HCT116 (cell line): ENCODE results near the gene EMX1. TPM values are rescaled to one million over a fixed set of nuclear protein-coding genes. Genes with fewer than 3 reads are reported as not detected.

Experiments
- ATAC-seq: fragments of 200-7000 bp; cut with Tn5 transposase; 2 replicates; pipeline ENCODE4 v1.9.1; 2020; ENCODE audit warnings: mild to moderate bottlenecking, moderate library complexity
- BruUV-seq: library from RNA; stranded (reverse); fragments of 400-500 nt; replicated peaks from 2 replicates; lab custom pipeline; 2021; lab: Mats Ljungman, UMichigan
- CTCF ChIA-PET: fragments of 300-600 bp; sonication (Branson Sonifier 250); formaldehyde crosslinking; loops from one replicate; lab custom pipeline; 2021; ENCODE audit warnings: antibody characterized with exemption; lab: Charles Lee
- POLR2A ChIA-PET: fragments of 300-600, 350-600 bp; sonication (Branson Sonifier 250); formaldehyde crosslinking; loops from one replicate; lab custom pipeline; 2021; ENCODE audit warnings: antibody characterized with exemption; lab: Charles Lee
- RAD21 ChIA-PET, 2 experiments: fragments of 300-600 bp; sonication (Branson Sonifier 250); formaldehyde crosslinking; loops; one replicate each; lab custom pipeline; 2023; ENCODE audit warnings: low total read pairs in 2 of 2; ENCODE audit not compliant: uncharacterized antibody in 2 of 2, unreplicated experiment in 2 of 2, low non-redundant PET in 1 of 2; lab: Charles Lee
- DNase-seq: peaks from one replicate; pipeline ENCODE4 v3.0.0-alpha.2; 2010; ENCODE audit warnings: low read depth, low spot score
- H2AFZ ChIP-seq: fragments of 200-600 bp; shearing (Covaris generic), sonication (generic); 2 replicates; pipeline ENCODE4 v1.6.1; 2017; ENCODE audit warnings: low read depth, mixed run types, mixed read lengths, antibody characterized with exemption, low read length; ENCODE audit not compliant: poor library complexity, severe bottlenecking
- H3K27ac ChIP-seq: 2 replicates; pipeline ENCODE4 v1.5.1; 2012; ENCODE audit warnings: low read depth, low read length
- H3K27me3 ChIP-seq: fragments of 200-600 bp; sonication (generic); 2 replicates; pipeline ENCODE4 v1.6.1; 2016; ENCODE audit warnings: mixed run types, low read length, mixed read lengths; ENCODE audit not compliant: insufficient read depth
- H3K36me3 ChIP-seq, 2 experiments: fragments of 200-500 bp in 1 of 2; fragments of 200-600 bp in 1 of 2; sonication (Bioruptor generic) in 1 of 2; sonication (generic) in 1 of 2; 2 replicates each; pipeline versions ENCODE4 v1.5.1 to v1.6.1; 2014 to 2016; ENCODE audit warnings: low read length in 2 of 2, inconsistent platforms in 1 of 2, mixed read lengths in 1 of 2, mixed run types in 1 of 2; ENCODE audit not compliant: insufficient read depth in 2 of 2, control insufficient read depth in 1 of 2
- H3K4me1 ChIP-seq, 2 experiments: fragments of 200-600 bp in 1 of 2; sonication (generic) in 1 of 2; 2 replicates each; pipeline versions ENCODE4 v1.5.1 to v1.6.1; 2012 to 2017; ENCODE audit warnings: low read length in 2 of 2, inconsistent platforms in 1 of 2, mild to moderate bottlenecking in 1 of 2, mixed read lengths in 1 of 2, mixed run types in 1 of 2, moderate library complexity in 1 of 2; ENCODE audit not compliant: insufficient read depth in 2 of 2, control insufficient read depth in 1 of 2
- H3K4me2 ChIP-seq: fragments of 200-600 bp; sonication (generic); 2 replicates; pipeline ENCODE4 v1.6.1; 2017; ENCODE audit warnings: mixed run types, low read length, mixed read lengths
- H3K4me3 ChIP-seq, 2 experiments: fragments of 200-600 bp in 1 of 2; sonication (generic) in 1 of 2; replicated peaks in 1 of 2; 2 replicates each; pipeline ENCODE4 v1.5.1; 2011 to 2016; ENCODE audit warnings: low read length in 2 of 2, control low read depth in 1 of 2, low read depth in 1 of 2, mild to moderate bottlenecking in 1 of 2, mixed read lengths in 1 of 2, mixed run types in 1 of 2
- H3K79me2 ChIP-seq: fragments of 200-600 bp; sonication (generic); 2 replicates; pipeline ENCODE4 v1.6.1; 2017; ENCODE audit warnings: mild to moderate bottlenecking, mixed run types, low read length, moderate library complexity, mixed read lengths; ENCODE audit not compliant: insufficient read depth
- H3K9ac ChIP-seq: fragments of 200-600 bp; sonication (generic); 2 replicates; pipeline ENCODE4 v1.6.1; 2016; ENCODE audit warnings: low read length, mixed read lengths
- H3K9me2 ChIP-seq: fragments of 200-600 bp; sonication (generic), shearing (Covaris generic); 2 replicates; pipeline ENCODE4 v1.6.1; 2017; ENCODE audit warnings: mixed run types, mild to moderate bottlenecking, moderate library complexity; ENCODE audit not compliant: insufficient read depth
- H3K9me3 ChIP-seq, 2 experiments: fragments of 200-500 bp in 1 of 2; fragments of 200-600 bp in 1 of 2; sonication (Bioruptor generic) in 1 of 2; sonication (generic) in 1 of 2; 2 replicates each; pipeline ENCODE4 v1.6.1; 2014 to 2017; ENCODE audit warnings: low read length in 2 of 2, mixed read lengths in 2 of 2, inconsistent platforms in 1 of 2, low read depth in 1 of 2, mild to moderate bottlenecking in 1 of 2, mixed run types in 1 of 2, moderate library complexity in 1 of 2; ENCODE audit not compliant: control insufficient read depth in 1 of 2, insufficient read depth in 1 of 2
- H4K20me1 ChIP-seq: fragments of 200-600 bp; sonication (generic), shearing (Covaris generic); 2 replicates; pipeline ENCODE4 v1.6.1; 2017; ENCODE audit warnings: mixed run types, mild to moderate bottlenecking, moderate library complexity; ENCODE audit not compliant: insufficient read depth
- CBX3 ChIP-seq: IDR thresholded peaks from 2 replicates; pipeline ENCODE4 v1.6.1; 2012; ENCODE audit warnings: low read depth
- CEBPB ChIP-seq: IDR thresholded peaks from 2 replicates; pipeline ENCODE4 v1.6.1; 2012; ENCODE audit warnings: low read depth
- ELF1 ChIP-seq: IDR thresholded peaks from 2 replicates; pipeline ENCODE4 v1.6.1; 2012; ENCODE audit warnings: low read depth, borderline replicate concordance
- EZH2 ChIP-seq: fragments of 200-600 bp; sonication (generic); IDR thresholded peaks from 2 replicates; pipeline ENCODE4 v1.6.1; 2017; ENCODE audit warnings: antibody characterized with exemption, mixed run types
- EZH2phosphoT487 ChIP-seq: fragments of 200-600 bp; IDR thresholded peaks from 2 replicates; pipeline ENCODE4 v1.6.1; 2018; ENCODE audit warnings: antibody characterized with exemption, borderline replicate concordance
- FOSL1 ChIP-seq: IDR thresholded peaks from 2 replicates; pipeline ENCODE4 v1.6.1; 2012; ENCODE audit warnings: low read depth
- JUND ChIP-seq: IDR thresholded peaks from 2 replicates; pipeline ENCODE4 v1.6.1; 2012
- POLR2A ChIP-seq: IDR thresholded peaks from 2 replicates; pipeline ENCODE4 v1.7.0; 2011; ENCODE audit warnings: borderline replicate concordance; ENCODE audit not compliant: insufficient read depth, insufficient read length; ENCODE audit errors: extremely low read depth
- POLR2AphosphoS5 ChIP-seq: IDR thresholded peaks from 2 replicates; pipeline ENCODE4 v1.6.1; 2011; ENCODE audit warnings: mild to moderate bottlenecking, low read depth, low read length, moderate library complexity
- REST ChIP-seq: IDR thresholded peaks from 2 replicates; pipeline ENCODE4 v1.6.1; 2012; ENCODE audit warnings: low read depth
- SIN3A ChIP-seq: IDR thresholded peaks from 2 replicates; pipeline ENCODE4 v1.6.1; 2012; ENCODE audit warnings: low read depth
- SP1 ChIP-seq: IDR thresholded peaks from 2 replicates; pipeline ENCODE4 v1.6.1; 2012; ENCODE audit warnings: low read depth
- SRF ChIP-seq: IDR thresholded peaks from 2 replicates; pipeline ENCODE4 v1.6.1; 2012; ENCODE audit warnings: low read depth
- TCF7L2 ChIP-seq: IDR thresholded peaks from 2 replicates; pipeline ENCODE4 v1.7.0; 2011; ENCODE audit warnings: borderline replicate concordance, inconsistent platforms; ENCODE audit not compliant: insufficient read depth, insufficient read length; ENCODE audit errors: extremely low read depth
- YY1 ChIP-seq: IDR thresholded peaks from 2 replicates; pipeline ENCODE4 v1.6.1; 2011; ENCODE audit warnings: low read length, low read depth, moderate library complexity, mild to moderate bottlenecking; ENCODE audit not compliant: insufficient replicate concordance; ENCODE audit errors: extremely low read depth
- intact Hi-C: fragments of 100-400 bp; cut with micrococcal nuclease; formaldehyde crosslinking; loops from 2 replicates; pipeline ENCODE4 v1.10.0; 2022
- total RNA-seq: library from RNA; stranded (reverse); gene quantifications from one replicate; pipeline ENCODE4 v1.2.1, GENCODE V29; 2021; ENCODE audit not compliant: unreplicated experiment
- TF ChIP-seq, protein P1 (sequence below): IDR thresholded peaks from 2 replicates; pipeline ENCODE4 v1.6.1; 2011; ENCODE audit warnings: mild to moderate bottlenecking, low read length, moderate library complexity; ENCODE audit not compliant: insufficient replicate concordance; ENCODE audit errors: extremely low read depth
- TF ChIP-seq, protein P2 (sequence below): IDR thresholded peaks from 2 replicates; pipeline ENCODE4 v1.6.1; 2012

Gene EMX1
- total RNA-seq, 1 experiment from 2014 or later, result 3.1 TPM

GRCh38 chr2:72956936-72957335, 39.6 kb downstream of the EMX1 start:
- CTCF ChIA-PET, result no interaction called here
- no peak for ATAC-seq

More at GRCh38 chr2:72956936-72957335, 39.6 kb downstream of the EMX1 start:
- Histone ChIP-seq H2AFZ (no peak overlapping the region), H3K27me3 (no peaks in the 10 kb centered on the region), H3K9me2 (no peaks in the 10 kb centered on the region), H3K9me3 (no peaks in the 10 kb centered on the region), H3K4me3 (no peak overlapping the region), H3K4me2 (no peak overlapping the region), H3K79me2 (no peaks in the 10 kb centered on the region), H3K4me1 (no peaks in the 10 kb centered on the region), H3K36me3 (no peaks in the 10 kb centered on the region), H4K20me1 (no peaks in the 10 kb centered on the region), H3K9ac (no peak overlapping the region), H3K27ac (no peak overlapping the region)
- RAD21 ChIA-PET, result no interaction called here
- DNase-seq, result no peak
- TF ChIP-seq FOSL1, result no peak
- no peak for TF ChIP-seq REST
- TF ChIP-seq, protein P1, sequence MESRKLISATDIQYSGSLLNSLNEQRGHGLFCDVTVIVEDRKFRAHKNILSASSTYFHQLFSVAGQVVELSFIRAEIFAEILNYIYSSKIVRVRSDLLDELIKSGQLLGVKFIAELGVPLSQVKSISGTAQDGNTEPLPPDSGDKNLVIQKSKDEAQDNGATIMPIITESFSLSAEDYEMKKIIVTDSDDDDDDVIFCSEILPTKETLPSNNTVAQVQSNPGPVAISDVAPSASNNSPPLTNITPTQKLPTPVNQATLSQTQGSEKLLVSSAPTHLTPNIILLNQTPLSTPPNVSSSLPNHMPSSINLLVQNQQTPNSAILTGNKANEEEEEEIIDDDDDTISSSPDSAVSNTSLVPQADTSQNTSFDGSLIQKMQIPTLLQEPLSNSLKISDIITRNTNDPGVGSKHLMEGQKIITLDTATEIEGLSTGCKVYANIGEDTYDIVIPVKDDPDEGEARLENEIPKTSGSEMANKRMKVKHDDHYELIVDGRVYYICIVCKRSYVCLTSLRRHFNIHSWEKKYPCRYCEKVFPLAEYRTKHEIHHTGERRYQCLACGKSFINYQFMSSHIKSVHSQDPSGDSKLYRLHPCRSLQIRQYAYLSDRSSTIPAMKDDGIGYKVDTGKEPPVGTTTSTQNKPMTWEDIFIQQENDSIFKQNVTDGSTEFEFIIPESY, result no peak
- TF ChIP-seq SIN3A, result no peak
- no peak for TF ChIP-seq EZH2phosphoT487
- TF ChIP-seq YY1, result no peak
- TF ChIP-seq CBX3, result no peak
- no peak for TF ChIP-seq POLR2AphosphoS5
- no peak for TF ChIP-seq TCF7L2
- no peak for TF ChIP-seq ELF1
- TF ChIP-seq SRF, result no peak
- no peak for TF ChIP-seq CEBPB
- no peak for TF ChIP-seq POLR2A
- TF ChIP-seq, protein P2, sequence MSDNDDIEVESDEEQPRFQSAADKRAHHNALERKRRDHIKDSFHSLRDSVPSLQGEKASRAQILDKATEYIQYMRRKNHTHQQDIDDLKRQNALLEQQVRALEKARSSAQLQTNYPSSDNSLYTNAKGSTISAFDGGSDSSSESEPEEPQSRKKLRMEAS, result no peak
- no peak for TF ChIP-seq JUND
- no peak for TF ChIP-seq SP1
- TF ChIP-seq EZH2, result no peak
- intact Hi-C loops, result no loop called here
- POLR2A ChIA-PET, result no interaction called here
- BruUV-seq, result no TSS peak
